B cell (primary cell): Measurements from ENCODE around the gene MCAM. TPM values are rescaled to one million over a fixed set of nuclear protein-coding genes. Genes with fewer than 3 reads are reported as not detected.

Experiments
- ATAC-seq: fragments of 200-7000 bp; cut with Tn5 transposase; one replicate; pipeline ENCODE4 v1.10.0; 2021; ENCODE audit warnings: low read depth, mild to moderate bottlenecking, moderate number of reproducible peaks, moderate library complexity
- CTCF ChIA-PET: fragments of 350-600 bp; sonication (Branson Sonifier 250); formaldehyde crosslinking; loops from one replicate; lab custom pipeline; 2021; ENCODE audit warnings: antibody characterized with exemption, inconsistent platforms; lab: Charles Lee
- POLR2A ChIA-PET: fragments of 350-600 bp; sonication (Branson Sonifier 250); formaldehyde crosslinking; loops from one replicate; lab custom pipeline; 2021; ENCODE audit warnings: antibody characterized with exemption; lab: Charles Lee
- DNase-seq: peaks from one replicate; pipeline ENCODE4 v3.0.0; 2013
- H2AFZ ChIP-seq: 2 replicates; pipeline ENCODE4 v1.6.1; 2012; ENCODE audit warnings: mild to moderate bottlenecking, low read depth, low read length; ENCODE audit not compliant: insufficient read depth, poor library complexity, severe bottlenecking
- H3K27ac ChIP-seq, 2 donors: 1 replicate in 1 of 2; 2 replicates in 1 of 2; pipeline ENCODE4 v1.5.1; 2012 to 2013; ENCODE audit warnings: low read length in 2 of 2, mild to moderate bottlenecking in 2 of 2, moderate library complexity in 1 of 2
- H3K27me3 ChIP-seq, 4 experiments: fragments of 200-600 bp in 1 of 4; sonication (generic) in 1 of 4; replicated peaks in 1 of 4; 1 replicate in 2 of 4; 2 replicates in 2 of 4; pipeline versions ENCODE4 v1.6.1 to v1.7.0; 2013 to 2016; ENCODE audit warnings: low read length in 3 of 4, mild to moderate bottlenecking in 2 of 4, mixed read lengths in 1 of 4, moderate library complexity in 1 of 4; ENCODE audit not compliant: insufficient read depth in 4 of 4, control insufficient read depth in 3 of 4; ENCODE audit errors: control extremely low read depth in 1 of 4
- H3K36me3 ChIP-seq, 2 experiments: replicated peaks in 1 of 2; 1 replicate in 1 of 2; 2 replicates in 1 of 2; pipeline versions ENCODE4 v1.6.1 to v1.7.1; 2013; ENCODE audit warnings: low read length in 1 of 2; ENCODE audit not compliant: insufficient read depth in 2 of 2, control insufficient read depth in 1 of 2; ENCODE audit errors: control extremely low read depth in 1 of 2, extremely low read depth in 1 of 2
- H3K4me1 ChIP-seq, 2 donors: fragments of 200-600 bp in 1 of 2; sonication (generic) in 1 of 2; 1 replicate in 1 of 2; 2 replicates in 1 of 2; pipeline versions ENCODE4 v1.5.1 to v1.6.1; 2013 to 2017; ENCODE audit warnings: low read length in 2 of 2; ENCODE audit not compliant: control insufficient read depth in 2 of 2, insufficient read depth in 2 of 2
- H3K4me2 ChIP-seq: replicated peaks from 2 replicates; pipeline ENCODE3; 2012; ENCODE audit warnings: mild to moderate bottlenecking, low read depth, low read length; ENCODE audit not compliant: poor library complexity, severe bottlenecking
- H3K4me3 ChIP-seq, 5 experiments: fragments of 200-600 bp in 1 of 5; sonication (generic) in 1 of 5; 1 replicate in 3 of 5; 2 replicates in 2 of 5; pipeline versions ENCODE4 v1.5.1 to v1.7.0; 2011 to 2016; ENCODE audit warnings: low read length in 4 of 5, mild to moderate bottlenecking in 4 of 5, low read depth in 2 of 5, control low read depth in 1 of 5, moderate library complexity in 1 of 5; ENCODE audit not compliant: insufficient read depth in 1 of 5; ENCODE audit errors: control extremely low read depth in 1 of 5, extremely low read depth in 1 of 5
- H3K79me2 ChIP-seq: fragments of 200-600 bp; sonication (generic); one replicate; pipeline ENCODE4 v1.6.0; 2016; ENCODE audit warnings: low read length; ENCODE audit not compliant: control insufficient read depth, insufficient read depth
- H3K9ac ChIP-seq: fragments of 200-600 bp; sonication (generic); 2 replicates; pipeline ENCODE4 v1.6.1; 2017; ENCODE audit warnings: mild to moderate bottlenecking, low read length, moderate library complexity
- H3K9me3 ChIP-seq, 3 donors: one replicate each; pipeline versions ENCODE4 v1.6.1 to v1.7.1; 2013; ENCODE audit warnings: low read length in 2 of 3; ENCODE audit not compliant: control insufficient read depth in 2 of 3, insufficient read depth in 1 of 3; ENCODE audit errors: control extremely low read depth in 1 of 3
- H4K20me1 ChIP-seq: 2 replicates; pipeline ENCODE4 v1.6.0; 2012; ENCODE audit warnings: mild to moderate bottlenecking, low read length; ENCODE audit not compliant: insufficient read depth, control insufficient read depth, poor library complexity, severe bottlenecking
- H3K27ac Mint-ChIP-seq: one replicate; pipeline ENCODE4 v1.8.0; 2021; ENCODE audit warnings: mixed read lengths
- H3K27me3 Mint-ChIP-seq: one replicate; pipeline ENCODE4 v1.8.0; 2021; ENCODE audit warnings: mixed read lengths
- H3K4me1 Mint-ChIP-seq: one replicate; pipeline ENCODE4 v1.8.0; 2021; ENCODE audit warnings: mixed read lengths
- H3K4me3 Mint-ChIP-seq: one replicate; pipeline ENCODE4 v1.8.0; 2021; ENCODE audit warnings: mixed read lengths
- H3K9me3 Mint-ChIP-seq: one replicate; pipeline ENCODE4 v1.8.0; 2022; ENCODE audit warnings: mixed read lengths; ENCODE audit not compliant: insufficient read depth
- CTCF ChIP-seq: fragments of 200-600 bp; IDR thresholded peaks from one replicate; pipeline ENCODE4 v1.8.0; 2022; ENCODE audit warnings: antibody characterized with exemption, mild to moderate bottlenecking
- EZH2 ChIP-seq: IDR thresholded peaks from 2 replicates; pipeline ENCODE4 v1.6.1; 2012; ENCODE audit warnings: borderline replicate concordance, low read depth, mild to moderate bottlenecking, moderate library complexity, low read length; ENCODE audit not compliant: insufficient read depth, poor library complexity, severe bottlenecking
- WGBS: methylation state at CpG from one replicate; pipeline ENCODE4 v1.1.5; 2013; ENCODE audit warnings: missing lambda C conversion rate; ENCODE audit not compliant: insufficient coverage; 5-methylcytosine and 5-hydroxymethylcytosine counted together
- intact Hi-C: fragments of 100-400 bp; cut with micrococcal nuclease; formaldehyde crosslinking; loops from one replicate; pipeline ENCODE4 v1.10.0; 2022
- polyA plus RNA-seq: library from polyadenylated mRNA; depleted of rRNA; stranded (reverse); fragments of >200 nt; gene quantifications from 2 replicates; pipeline ENCODE4 v1.2.3, GENCODE V29; 2012
- total RNA-seq, 2 donors: library from RNA; stranded (reverse); fragments of 120-200 nt in 1 of 2; gene quantifications; 1 replicate in 1 of 2; 2 replicates in 1 of 2; pipeline versions ENCODE4 v1.2.3 to v1.2.4, GENCODE V29; 2013 to 2022

Gene MCAM
- total and polyA plus RNA-seq, 2 donors (not counting 1 experiment from before 2014, with no cell fraction given), result 0.42 to 1.1 TPM

GRCh38 chr11:119309953-119310681, 6.8 kb downstream of the MCAM start:
- Histone ChIP-seq H3K27ac (no peak overlapping the region), H3K4me3 (no peak overlapping the region), H3K27me3 (peaks cover 0 to 14% (median 4%) of the 10 kb centered on the region in 4 experiments), H2AFZ (no peak overlapping the region), H3K36me3 (peaks cover 4 to 11% of the 10 kb centered on the region in 2 experiments), H3K4me2 (no peak overlapping the region), H3K4me1 (peaks cover 8% of the 10 kb centered on the region in 2 donors), H3K9me3 (no peaks in the 10 kb centered on the region), H4K20me1 (no peaks in the 10 kb centered on the region), H3K9ac (no peak overlapping the region), H3K79me2 (no peaks in the 10 kb centered on the region)
- intact Hi-C loops, result no loop called here
- Mint-ChIP-seq H3K27me3 (peaks cover under 1% of the 10 kb centered on the region), H3K9me3 (no peaks in the 10 kb centered on the region), H3K27ac (no peak overlapping the region), H3K4me1 (peaks cover 6% of the 10 kb centered on the region), H3K4me3 (no peak overlapping the region)
- DNase-seq (no peak), ATAC-seq (no peak)
- ChIA-PET CTCF (interaction anchor here (0.7 kb wide), 1 partner anchor 105 kb away, joined by 3 read pairs; no protein-coding TSS in a partner anchor), POLR2A (no interaction called here)
- 91% methylated on average over 17 of the region's 17 CpGs for WGBS
- TF ChIP-seq CTCF (no peak), EZH2 (no peak)

- no peak overlapping the region for H2AFZ ChIP-seq
- H3K36me3 ChIP-seq, result peaks cover 6 to 11% of the 10 kb centered on the region in 2 experiments
- H4K20me1 ChIP-seq, result no peaks in the 10 kb centered on the region
- ChIA-PET POLR2A (no interaction called here), CTCF (interaction anchor here (1.4 to 2.6 kb wide), 3 partner anchors 14 to 103 kb away, joined by 4 to 15 read pairs (median 4); partner anchors contain the start of gene CBL)
- no peaks in the 10 kb centered on the region for H3K9me3 Mint-ChIP-seq
- intact Hi-C loops, result no loop called here
- H3K4me3 ChIP-seq, result no peak overlapping the region
- H3K27ac ChIP-seq, result no peak overlapping the region
- no peak overlapping the region for H3K4me3 Mint-ChIP-seq
- H3K27ac Mint-ChIP-seq, result no peak overlapping the region
- no peak for DNase-seq
- H3K4me2 ChIP-seq, result no peak overlapping the region
- peaks cover 2% of the 10 kb centered on the region for H3K4me1 Mint-ChIP-seq
- H3K79me2 ChIP-seq, result no peaks in the 10 kb centered on the region
- ATAC-seq, result no peak
- H3K9me3 ChIP-seq, result no peaks in the 10 kb centered on the region
- peaks cover under 1% of the 10 kb centered on the region in 2 donors for H3K4me1 ChIP-seq
- no peak for TF ChIP-seq CTCF
- no peak for TF ChIP-seq EZH2
- H3K27me3 ChIP-seq, result peaks cover 0 to 7% (median under 1%) of the 10 kb centered on the region in 4 experiments
- H3K27me3 Mint-ChIP-seq, result no peaks in the 10 kb centered on the region
- H3K9ac ChIP-seq, result no peak overlapping the region
- 98% methylated on average over 11 of the region's 11 CpGs for WGBS
These were observed 7.5 kb downstream of the MCAM start for GRCh38 chr11:119309411-119309810.
